HG03571 (cell line): ENCODE measurements around the gene DCLK3.
A peak's percentile ranks its signal among the peaks of the same experiment; 100 is the strongest.

ENCODE experiments used
- ATAC-seq: cut with Tn5 transposase; IDR thresholded peaks from one replicate; pipeline ENCODE4 v1.9.1; 2021; ENCODE audit not compliant: unreplicated experiment

The DCLK3 gene

DNA sequence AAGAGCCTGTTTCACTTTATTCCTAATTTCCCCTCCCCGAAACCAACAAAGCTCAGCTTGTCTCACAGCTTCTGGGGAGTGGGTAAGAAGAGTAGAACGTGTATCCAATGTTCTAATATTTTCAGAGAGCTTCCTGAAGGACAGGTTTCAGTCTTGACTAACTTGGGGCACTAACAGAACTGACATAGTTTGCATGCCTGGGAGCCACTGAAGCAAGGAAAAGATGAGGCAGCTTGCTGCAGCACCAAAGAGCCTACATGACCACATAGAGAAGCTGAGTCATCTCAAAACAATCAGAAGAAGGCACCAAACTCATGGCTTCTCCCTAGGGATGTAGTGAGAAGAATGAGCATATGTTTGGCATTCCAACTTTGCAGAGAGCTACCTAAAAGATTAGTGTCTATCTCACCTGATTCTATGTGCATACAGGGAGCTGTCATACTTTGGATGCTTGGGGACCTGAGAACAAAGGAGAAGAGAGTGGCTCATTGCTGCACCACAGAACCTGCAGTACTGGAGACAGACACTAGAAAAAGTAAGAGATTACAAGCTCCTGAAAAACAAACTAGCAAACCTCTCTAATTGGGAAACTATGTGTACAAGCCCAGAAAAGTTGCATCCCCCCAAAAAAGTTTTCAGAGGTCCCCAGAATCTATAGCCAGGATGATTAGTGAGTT lies 86.9 kb downstream of the DCLK3 start:
- ATAC-seq, result peak; percentile 71

DNA sequence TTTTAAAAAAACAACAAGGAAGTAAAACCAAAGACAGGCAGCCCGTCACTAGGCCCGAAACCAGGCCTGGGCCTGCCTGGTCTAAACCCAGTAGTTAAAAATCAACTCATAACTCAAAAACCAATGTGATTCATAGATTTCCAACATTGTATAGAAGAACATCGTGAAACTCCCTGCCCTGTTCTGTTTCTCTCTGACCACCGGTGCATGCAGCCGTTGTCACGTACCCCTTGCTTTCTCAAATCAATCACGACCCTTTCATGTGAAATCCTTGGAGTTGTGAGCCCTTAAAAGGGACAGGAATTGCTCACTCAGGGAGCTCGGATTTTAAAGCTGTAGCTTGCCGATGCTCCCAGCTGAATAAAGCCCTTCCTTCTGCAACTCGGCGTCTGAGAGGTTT lies 89.5 kb downstream of the DCLK3 start:
- ATAC-seq, result no peak

DNA sequence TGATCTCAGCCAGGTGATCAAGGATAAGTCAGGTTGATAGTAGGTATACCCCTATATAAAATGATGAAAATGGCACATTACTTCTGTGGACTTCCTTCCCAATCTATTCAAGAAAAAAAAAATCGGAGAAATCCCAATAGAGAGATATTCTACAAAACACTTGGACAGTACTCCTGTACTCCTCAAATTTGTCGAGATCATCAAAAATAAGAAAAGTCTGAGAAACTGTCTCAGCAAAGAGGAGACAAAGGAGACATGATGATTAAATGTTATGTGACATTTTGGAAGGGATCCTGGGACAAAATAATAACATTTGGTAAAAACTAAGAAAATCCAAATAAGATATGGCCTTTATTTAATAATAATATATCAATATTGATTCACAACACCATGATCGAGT lies 94.6 kb downstream of the DCLK3 start:
- ATAC-seq, result no peak

DNA sequence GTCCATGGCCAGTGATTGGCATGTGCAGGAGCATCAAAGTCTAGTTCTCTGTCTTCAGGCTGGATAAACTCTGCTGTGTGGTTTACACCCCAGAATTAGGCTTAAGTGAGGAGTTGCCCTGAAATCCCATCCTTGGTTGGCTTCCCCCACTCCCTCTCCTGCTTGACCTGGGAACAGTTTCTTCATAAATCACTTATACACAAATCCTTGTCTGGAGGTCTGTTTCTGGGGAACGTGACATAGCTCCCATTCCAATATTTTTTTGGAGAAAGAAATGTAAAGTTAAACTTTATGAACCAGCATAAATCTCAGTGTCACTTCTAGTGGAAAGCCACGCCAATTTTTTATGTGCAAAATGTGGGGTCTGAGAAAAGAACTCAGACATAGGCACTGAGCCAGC lies 98.2 kb downstream of the DCLK3 start:
- ATAC-seq, result no peak

DNA sequence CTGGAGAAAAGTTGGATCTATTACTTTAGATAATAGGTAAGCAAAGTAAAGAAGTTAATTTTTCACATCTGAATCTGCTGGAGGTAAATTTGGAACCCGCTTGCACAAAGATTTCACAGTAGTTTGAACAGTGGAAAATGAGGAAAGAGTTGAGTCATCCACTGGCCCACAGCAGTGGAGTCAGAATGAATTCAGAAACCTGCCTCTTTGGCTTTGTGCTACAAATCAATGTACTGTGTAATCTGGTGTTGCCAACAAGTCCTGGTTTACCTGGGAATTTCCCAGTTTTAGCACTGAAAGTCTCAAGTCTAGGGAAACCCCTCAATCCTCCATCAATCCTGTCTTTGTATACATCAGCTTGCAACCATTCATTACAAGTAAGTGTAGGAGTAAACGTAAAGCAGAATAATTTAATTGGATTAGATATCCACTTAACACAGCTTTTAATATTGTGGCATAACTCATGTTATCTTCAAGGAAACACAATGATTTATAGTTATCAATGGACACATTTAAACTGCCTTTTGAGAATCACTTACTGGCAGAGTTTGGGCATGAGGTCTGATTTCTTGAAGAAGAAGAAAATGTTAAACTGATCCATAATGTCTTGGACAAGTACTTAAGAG lies 100.6 kb downstream of the DCLK3 start:
- ATAC-seq, result no peak

DNA sequence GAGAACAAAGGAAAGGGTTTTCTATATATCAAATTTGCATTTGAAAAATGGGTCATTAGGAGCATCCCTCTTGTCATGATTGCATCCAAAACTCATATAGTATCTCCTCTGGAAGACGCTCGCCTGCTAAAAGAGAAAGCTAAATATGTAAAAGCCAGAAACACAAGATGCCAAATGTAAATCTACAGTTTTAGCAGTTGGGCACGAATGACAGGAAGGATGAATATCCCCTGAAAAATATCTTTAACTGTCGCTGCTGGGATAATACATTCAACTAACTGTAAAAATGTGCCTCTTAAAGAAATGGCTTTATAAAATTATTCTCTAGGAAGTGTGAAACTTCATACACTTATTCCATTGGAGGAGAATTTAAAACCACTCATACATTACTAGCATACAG lies 101.7 kb downstream of the DCLK3 start:
- ATAC-seq, result no peak
